ENCODE results near the gene TYR.

TYR gene

DNA sequence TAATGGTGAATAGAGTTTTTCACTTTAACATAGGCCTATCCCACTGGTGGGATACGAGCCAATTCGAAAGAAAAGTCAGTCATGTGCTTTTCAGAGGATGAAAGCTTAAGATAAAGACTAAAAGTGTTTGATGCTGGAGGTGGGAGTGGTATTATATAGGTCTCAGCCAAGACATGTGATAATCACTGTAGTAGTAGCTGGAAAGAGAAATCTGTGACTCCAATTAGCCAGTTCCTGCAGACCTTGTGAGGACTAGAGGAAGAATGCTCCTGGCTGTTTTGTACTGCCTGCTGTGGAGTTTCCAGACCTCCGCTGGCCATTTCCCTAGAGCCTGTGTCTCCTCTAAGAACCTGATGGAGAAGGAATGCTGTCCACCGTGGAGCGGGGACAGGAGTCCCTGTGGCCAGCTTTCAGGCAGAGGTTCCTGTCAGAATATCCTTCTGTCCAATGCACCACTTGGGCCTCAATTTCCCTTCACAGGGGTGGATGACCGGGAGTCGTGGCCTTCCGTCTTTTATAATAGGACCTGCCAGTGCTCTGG, at the start of gene TYR:
TSS of gene TYR (plus strand) at position 185 of the 541 bp plus-strand sequence. CDS start at position 264, 79 bp downstream.
- H3K4me3 ChIP-seq (ENCODE audit: low read depth in 1 of 5, low read length in 5 of 5) = no peak within 1 kb of the TSS
- no peak within 1 kb of the TSS for H3K9ac ChIP-seq (ENCODE audit: low read length in 5 of 5)
- H3K27me3 ChIP-seq (ENCODE audit: control insufficient read depth in 5 of 5, insufficient read depth in 4 of 5, low read length in 5 of 5) = no peaks in the 10 kb centered on the region
- no peaks in the 10 kb centered on the region for H3K9me3 ChIP-seq (ENCODE audit: control insufficient read depth in 5 of 5, low read length in 5 of 5)
- H3K4me1 ChIP-seq (ENCODE audit: control insufficient read depth in 5 of 5, insufficient read depth in 5 of 5, low read length in 5 of 5) = no peaks in the 10 kb centered on the region
- H3K27ac ChIP-seq (ENCODE audit: low read depth, low read length) = no peak within 1 kb of the TSS
- H3K36me3 ChIP-seq (ENCODE audit: control insufficient read depth in 5 of 5, insufficient read depth in 5 of 5, low read length in 5 of 5) = no peaks in the 10 kb centered on the region

DNA sequence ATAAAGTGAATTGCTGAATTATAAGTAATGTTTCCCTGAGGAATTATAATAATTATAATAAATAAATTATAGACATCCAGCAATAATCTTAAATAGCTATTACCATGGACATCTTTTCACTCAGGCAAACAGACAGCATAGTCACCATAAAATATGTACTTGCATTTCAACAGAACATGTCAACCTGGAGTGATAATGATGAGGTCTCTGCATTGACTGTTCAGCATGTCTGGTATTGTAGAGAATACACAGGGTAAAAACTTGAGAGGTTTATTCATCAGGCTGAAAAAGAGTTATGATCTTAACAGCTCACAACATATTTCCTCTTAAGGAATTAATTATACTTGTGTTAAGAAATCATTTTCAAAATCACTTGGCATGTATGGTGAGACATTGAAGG, 41.1 kb upstream of the TYR start:
- H3K27ac ChIP-seq (ENCODE audit: low read depth, low read length) = no peak overlapping the region
- H3K9me3 ChIP-seq (ENCODE audit: control insufficient read depth in 5 of 5, low read length in 5 of 5) = no peaks in the 10 kb centered on the region
- H3K9ac ChIP-seq (ENCODE audit: low read length in 5 of 5) = no peak overlapping the region
- no peaks in the 10 kb centered on the region for H3K36me3 ChIP-seq (ENCODE audit: control insufficient read depth in 5 of 5, insufficient read depth in 5 of 5, low read length in 5 of 5)
- no peaks in the 10 kb centered on the region for H3K27me3 ChIP-seq (ENCODE audit: control insufficient read depth in 5 of 5, insufficient read depth in 4 of 5, low read length in 5 of 5)
- no peak overlapping the region for H3K4me3 ChIP-seq (ENCODE audit: low read depth in 1 of 5, low read length in 5 of 5)
- H3K4me1 ChIP-seq (ENCODE audit: control insufficient read depth in 5 of 5, insufficient read depth in 5 of 5, low read length in 5 of 5) = no peaks in the 10 kb centered on the region

DNA sequence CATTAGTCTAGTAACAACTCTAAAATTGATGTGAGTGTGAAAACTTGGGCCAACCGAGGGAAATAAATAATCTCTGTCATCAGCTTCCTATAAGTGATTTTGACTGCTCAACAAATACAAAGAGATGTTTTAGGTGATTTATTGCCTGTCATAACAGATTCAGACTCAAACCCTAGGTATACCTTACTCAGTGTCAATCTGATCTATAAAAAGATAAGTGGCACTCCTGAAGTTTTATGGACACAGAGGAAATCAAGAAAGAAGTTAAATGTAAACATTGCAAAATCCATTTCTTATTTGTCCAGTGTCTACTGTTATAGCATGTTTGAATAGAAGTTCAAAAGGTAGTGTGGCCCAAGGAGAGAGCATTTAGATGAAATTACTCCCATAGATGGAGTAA, 30.4 kb upstream of the TYR start:
- Histone ChIP-seq H3K27ac (ENCODE audit: low read depth, low read length) (no peak overlapping the region), H3K27me3 (ENCODE audit: control insufficient read depth in 5 of 5, insufficient read depth in 4 of 5, low read length in 5 of 5) (no peaks in the 10 kb centered on the region), H3K36me3 (ENCODE audit: control insufficient read depth in 5 of 5, insufficient read depth in 5 of 5, low read length in 5 of 5) (no peaks in the 10 kb centered on the region), H3K4me3 (ENCODE audit: low read depth in 1 of 5, low read length in 5 of 5) (no peak overlapping the region), H3K4me1 (ENCODE audit: control insufficient read depth in 5 of 5, insufficient read depth in 5 of 5, low read length in 5 of 5) (no peaks in the 10 kb centered on the region), H3K9ac (ENCODE audit: low read length in 5 of 5) (no peak overlapping the region), H3K9me3 (ENCODE audit: control insufficient read depth in 5 of 5, low read length in 5 of 5) (no peaks in the 10 kb centered on the region)

- Histone ChIP-seq H3K36me3 (ENCODE audit: control insufficient read depth in 5 of 5, insufficient read depth in 5 of 5, low read length in 5 of 5) (no peaks in the 10 kb centered on the region), H3K27ac (ENCODE audit: low read depth, low read length) (no peak overlapping the region), H3K9ac (ENCODE audit: low read length in 5 of 5) (no peak overlapping the region), H3K4me3 (ENCODE audit: low read depth in 1 of 5, low read length in 5 of 5) (no peak overlapping the region), H3K27me3 (ENCODE audit: control insufficient read depth in 5 of 5, insufficient read depth in 4 of 5, low read length in 5 of 5) (no peaks in the 10 kb centered on the region), H3K9me3 (ENCODE audit: control insufficient read depth in 5 of 5, low read length in 5 of 5) (no peaks in the 10 kb centered on the region), H3K4me1 (ENCODE audit: control insufficient read depth in 5 of 5, insufficient read depth in 5 of 5, low read length in 5 of 5) (no peaks in the 10 kb centered on the region)
These were observed 17.7 kb upstream of the TYR start for GRCh38 chr11:89159974-89160373.

- Histone ChIP-seq H3K27me3 (ENCODE audit: control insufficient read depth in 5 of 5, insufficient read depth in 4 of 5, low read length in 5 of 5) (no peaks in the 10 kb centered on the region), H3K9ac (ENCODE audit: low read length in 5 of 5) (no peak overlapping the region), H3K36me3 (ENCODE audit: control insufficient read depth in 5 of 5, insufficient read depth in 5 of 5, low read length in 5 of 5) (no peaks in the 10 kb centered on the region), H3K27ac (ENCODE audit: low read depth, low read length) (no peak overlapping the region), H3K9me3 (ENCODE audit: control insufficient read depth in 5 of 5, low read length in 5 of 5) (no peaks in the 10 kb centered on the region), H3K4me3 (ENCODE audit: low read depth in 1 of 5, low read length in 5 of 5) (no peak overlapping the region), H3K4me1 (ENCODE audit: control insufficient read depth in 5 of 5, insufficient read depth in 5 of 5, low read length in 5 of 5) (no peaks in the 10 kb centered on the region)
These were observed 15.7 kb upstream of the TYR start for GRCh38 chr11:89161949-89162348.

GRCh38 chr11:89163686-89164085, 14.0 kb upstream of the TYR start:
- no peak overlapping the region for H3K4me3 ChIP-seq (ENCODE audit: low read depth in 1 of 5, low read length in 5 of 5)
- H3K9ac ChIP-seq (ENCODE audit: low read length in 5 of 5) = no peak overlapping the region
- H3K9me3 ChIP-seq (ENCODE audit: control insufficient read depth in 5 of 5, low read length in 5 of 5) = no peaks in the 10 kb centered on the region
- H3K36me3 ChIP-seq (ENCODE audit: control insufficient read depth in 5 of 5, insufficient read depth in 5 of 5, low read length in 5 of 5) = no peaks in the 10 kb centered on the region
- no peaks in the 10 kb centered on the region for H3K27me3 ChIP-seq (ENCODE audit: control insufficient read depth in 5 of 5, insufficient read depth in 4 of 5, low read length in 5 of 5)
- no peak overlapping the region for H3K27ac ChIP-seq (ENCODE audit: low read depth, low read length)
- no peaks in the 10 kb centered on the region for H3K4me1 ChIP-seq (ENCODE audit: control insufficient read depth in 5 of 5, insufficient read depth in 5 of 5, low read length in 5 of 5)

DNA sequence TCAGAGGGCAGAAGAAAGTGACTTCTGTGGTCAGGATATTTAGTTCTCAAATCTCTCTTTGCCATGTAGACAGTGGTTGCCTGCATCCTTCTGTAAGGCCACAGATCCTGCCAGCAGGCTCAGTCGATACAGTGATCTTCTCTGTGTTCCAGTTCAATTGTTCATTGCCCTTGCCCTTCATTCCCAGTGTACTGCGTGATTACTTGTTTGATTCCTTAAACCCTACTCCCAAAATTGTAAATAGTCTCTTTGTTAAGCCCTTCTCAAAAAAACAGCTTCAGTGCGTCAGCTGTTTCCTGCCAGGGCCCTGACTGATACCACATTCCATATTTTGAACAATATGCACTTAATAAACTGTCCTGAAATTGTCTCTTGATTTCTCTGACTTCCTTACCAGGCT, 9.3 kb upstream of the TYR start:
- no peak overlapping the region for H3K27ac ChIP-seq (ENCODE audit: low read depth, low read length)
- no peaks in the 10 kb centered on the region for H3K27me3 ChIP-seq (ENCODE audit: control insufficient read depth in 5 of 5, insufficient read depth in 4 of 5, low read length in 5 of 5)
- no peaks in the 10 kb centered on the region for H3K36me3 ChIP-seq (ENCODE audit: control insufficient read depth in 5 of 5, insufficient read depth in 5 of 5, low read length in 5 of 5)
- H3K9me3 ChIP-seq (ENCODE audit: control insufficient read depth in 5 of 5, low read length in 5 of 5) = no peaks in the 10 kb centered on the region
- H3K4me1 ChIP-seq (ENCODE audit: control insufficient read depth in 5 of 5, insufficient read depth in 5 of 5, low read length in 5 of 5) = no peaks in the 10 kb centered on the region
- H3K9ac ChIP-seq (ENCODE audit: low read length in 5 of 5) = no peak overlapping the region
- no peak overlapping the region for H3K4me3 ChIP-seq (ENCODE audit: low read depth in 1 of 5, low read length in 5 of 5)

DNA sequence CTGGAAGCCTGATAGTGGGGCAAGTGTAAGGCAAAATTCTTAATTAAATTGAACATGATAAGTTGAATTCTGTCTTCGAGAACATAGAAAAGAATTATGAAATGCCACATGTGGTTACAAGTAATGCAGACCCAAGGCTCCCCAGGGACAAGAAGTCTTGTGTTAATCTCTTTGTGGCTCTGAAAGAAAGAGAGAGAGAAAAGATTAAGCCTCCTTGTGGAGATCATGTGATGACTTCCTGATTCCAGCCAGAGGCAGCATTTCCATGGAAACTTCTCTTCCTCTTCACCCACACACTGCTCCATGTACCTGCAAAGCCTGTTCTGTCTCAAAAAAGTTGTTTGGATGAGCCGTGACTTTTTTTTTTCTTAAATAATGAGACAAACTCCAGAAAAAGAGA, 1.9 kb upstream of the TYR start:
- Histone ChIP-seq H3K27ac (ENCODE audit: low read depth, low read length) (no peak overlapping the region), H3K36me3 (ENCODE audit: control insufficient read depth in 5 of 5, insufficient read depth in 5 of 5, low read length in 5 of 5) (no peaks in the 10 kb centered on the region), H3K9me3 (ENCODE audit: control insufficient read depth in 5 of 5, low read length in 5 of 5) (no peaks in the 10 kb centered on the region), H3K9ac (ENCODE audit: low read length in 5 of 5) (no peak overlapping the region), H3K4me1 (ENCODE audit: control insufficient read depth in 5 of 5, insufficient read depth in 5 of 5, low read length in 5 of 5) (no peaks in the 10 kb centered on the region), H3K27me3 (ENCODE audit: control insufficient read depth in 5 of 5, insufficient read depth in 4 of 5, low read length in 5 of 5) (no peaks in the 10 kb centered on the region), H3K4me3 (ENCODE audit: low read depth in 1 of 5, low read length in 5 of 5) (no peak overlapping the region)

DNA sequence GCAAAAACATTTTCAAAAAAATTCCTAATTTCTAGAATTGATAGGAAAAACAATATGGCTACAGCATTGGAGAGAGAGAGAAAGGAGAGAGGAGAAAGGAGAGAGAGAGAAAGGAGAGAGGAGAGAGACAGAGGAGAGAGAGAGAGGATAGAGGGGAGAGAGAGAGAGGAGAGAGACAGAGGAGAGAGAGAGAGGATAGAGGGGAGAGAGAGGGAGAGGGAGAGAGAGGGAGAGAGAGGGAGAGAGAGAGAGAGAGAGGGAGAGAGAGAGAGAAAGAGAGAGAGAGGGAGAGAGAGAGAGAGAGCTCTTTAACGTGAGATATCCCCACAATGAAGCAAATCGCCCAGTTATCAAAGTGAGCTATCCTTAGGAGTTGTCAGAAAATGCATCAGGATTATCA, 737 bp upstream of the TYR start:
- Histone ChIP-seq H3K36me3 (ENCODE audit: control insufficient read depth in 5 of 5, insufficient read depth in 5 of 5, low read length in 5 of 5) (no peaks in the 10 kb centered on the region), H3K9ac (ENCODE audit: low read length in 5 of 5) (no peak overlapping the region), H3K4me1 (ENCODE audit: control insufficient read depth in 5 of 5, insufficient read depth in 5 of 5, low read length in 5 of 5) (no peaks in the 10 kb centered on the region), H3K4me3 (ENCODE audit: low read depth in 1 of 5, low read length in 5 of 5) (no peak overlapping the region), H3K9me3 (ENCODE audit: control insufficient read depth in 5 of 5, low read length in 5 of 5) (no peaks in the 10 kb centered on the region), H3K27ac (ENCODE audit: low read depth, low read length) (no peak overlapping the region), H3K27me3 (ENCODE audit: control insufficient read depth in 5 of 5, insufficient read depth in 4 of 5, low read length in 5 of 5) (no peaks in the 10 kb centered on the region)

DNA sequence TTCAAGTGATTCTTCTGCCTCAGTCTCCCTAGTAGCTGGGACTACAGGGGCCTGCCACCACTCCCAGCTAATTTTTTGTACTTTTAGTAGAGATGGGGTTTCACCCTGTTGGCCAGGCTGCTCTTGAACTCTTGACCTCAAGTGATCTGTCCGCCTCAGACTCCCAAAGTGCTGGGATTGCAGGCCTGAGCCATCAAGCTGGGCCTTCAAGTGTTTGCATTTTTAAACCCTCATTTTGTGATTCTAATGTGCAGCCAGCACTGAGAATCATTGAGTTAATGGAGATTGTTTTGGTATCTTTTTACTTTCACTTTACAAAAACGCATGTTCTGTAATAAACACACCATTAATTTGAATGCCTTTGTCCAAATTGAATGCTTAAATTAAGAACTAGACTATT, 3.4 kb downstream of the TYR start:
- H3K36me3 ChIP-seq (ENCODE audit: control insufficient read depth in 5 of 5, insufficient read depth in 5 of 5, low read length in 5 of 5) = no peaks in the 10 kb centered on the region
- H3K9me3 ChIP-seq (ENCODE audit: control insufficient read depth in 5 of 5, low read length in 5 of 5) = no peaks in the 10 kb centered on the region
- no peaks in the 10 kb centered on the region for H3K27me3 ChIP-seq (ENCODE audit: control insufficient read depth in 5 of 5, insufficient read depth in 4 of 5, low read length in 5 of 5)
- H3K9ac ChIP-seq (ENCODE audit: low read length in 5 of 5) = no peak overlapping the region
- no peak overlapping the region for H3K27ac ChIP-seq (ENCODE audit: low read depth, low read length)
- no peaks in the 10 kb centered on the region for H3K4me1 ChIP-seq (ENCODE audit: control insufficient read depth in 5 of 5, insufficient read depth in 5 of 5, low read length in 5 of 5)
- H3K4me3 ChIP-seq (ENCODE audit: low read depth in 1 of 5, low read length in 5 of 5) = no peak overlapping the region

All from subcutaneous abdominal adipose tissue (tissue), 5 donors.